ENCODE results near the gene STIM2.

DNA sequence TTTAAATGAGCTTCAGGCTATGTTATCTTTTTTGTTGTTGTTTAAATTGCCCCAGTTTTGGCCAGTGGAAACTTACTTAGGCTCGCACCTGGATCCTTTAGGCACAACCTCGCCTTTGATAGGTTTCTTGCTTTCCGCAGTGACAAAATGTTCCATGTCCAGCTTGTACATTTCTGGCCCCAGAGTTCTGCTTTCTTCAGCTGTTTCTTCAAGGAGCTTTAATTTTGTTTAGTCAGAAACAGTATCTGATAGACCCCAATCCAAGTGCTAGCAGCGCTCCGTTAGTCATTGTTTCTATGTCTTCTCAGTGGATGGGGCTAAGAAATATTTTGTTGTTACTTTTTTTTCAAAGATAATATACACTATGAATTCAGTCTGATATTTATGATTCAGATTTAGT, 82.8 kb downstream of the STIM2 start:
- no peak for TF ChIP-seq CTCF (conservative IDR thresholded peaks at IDR 0.05; ENCODE audit: low read depth, low read length)
- no peak for TF ChIP-seq MAZ (IDR thresholded peaks at IDR 0.05; ENCODE audit: borderline replicate concordance, low read depth, low read length)
